HG02973 (cell line): ENCODE data around the gene SBNO2.

Source experiments
- ATAC-seq: cut with Tn5 transposase; IDR thresholded peaks from one replicate; pipeline ENCODE4 v1.9.1; 2021; ENCODE audit warnings: moderate library complexity; ENCODE audit not compliant: unreplicated experiment

Gene SBNO2

GRCh38 chr19:1154731-1155351 is 19.2 kb downstream of the SBNO2 start:
- ATAC-seq = no peak

DNA sequence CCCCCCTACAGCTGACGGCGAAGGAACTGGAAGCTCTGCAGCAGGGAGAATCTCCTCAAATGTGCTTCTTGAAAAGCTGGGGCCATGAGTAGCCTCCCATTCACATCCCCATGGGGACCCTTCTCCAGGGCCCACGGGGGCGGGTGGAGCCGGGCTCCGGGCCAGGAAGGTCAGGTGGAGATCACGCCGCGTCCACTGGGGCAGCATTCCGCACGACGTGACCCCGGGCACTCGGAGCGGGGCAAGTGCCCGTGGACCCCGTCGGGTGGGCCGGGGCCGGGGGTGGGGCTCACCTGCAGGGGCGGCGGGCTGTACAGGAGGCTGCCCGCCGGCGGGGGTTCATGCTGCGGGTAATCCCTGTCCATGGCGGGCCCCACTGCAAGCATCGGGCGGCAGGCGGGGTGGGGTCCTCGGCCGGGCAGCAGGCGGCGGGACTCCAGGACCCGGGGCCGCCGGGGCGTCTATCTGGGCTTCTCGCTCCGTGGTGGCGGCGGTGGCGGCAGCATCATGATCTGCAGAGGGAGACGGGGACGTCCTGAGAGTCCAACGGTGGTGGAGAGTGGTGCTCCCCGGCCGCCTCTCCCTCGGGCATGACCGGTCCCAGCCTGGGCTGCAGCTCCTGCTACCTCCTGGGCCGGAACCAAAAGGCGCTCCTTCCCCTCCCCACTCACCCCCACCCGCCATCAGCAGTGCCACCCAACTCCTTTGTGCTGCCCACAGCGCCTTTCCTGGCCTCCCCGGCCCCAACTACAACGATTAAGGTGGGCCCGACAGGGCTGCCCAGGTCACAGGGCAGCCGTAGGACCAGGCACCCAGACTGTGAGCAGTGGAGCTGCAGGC is 20.0 kb downstream of the SBNO2 start:
- no peak for ATAC-seq

- no peak for ATAC-seq
Measured at GRCh38 chr19:1151917-1152587, 22.0 kb downstream of the SBNO2 start.

GRCh38 chr19:1151037-1151724 is 22.9 kb downstream of the SBNO2 start:
- no peak for ATAC-seq

DNA sequence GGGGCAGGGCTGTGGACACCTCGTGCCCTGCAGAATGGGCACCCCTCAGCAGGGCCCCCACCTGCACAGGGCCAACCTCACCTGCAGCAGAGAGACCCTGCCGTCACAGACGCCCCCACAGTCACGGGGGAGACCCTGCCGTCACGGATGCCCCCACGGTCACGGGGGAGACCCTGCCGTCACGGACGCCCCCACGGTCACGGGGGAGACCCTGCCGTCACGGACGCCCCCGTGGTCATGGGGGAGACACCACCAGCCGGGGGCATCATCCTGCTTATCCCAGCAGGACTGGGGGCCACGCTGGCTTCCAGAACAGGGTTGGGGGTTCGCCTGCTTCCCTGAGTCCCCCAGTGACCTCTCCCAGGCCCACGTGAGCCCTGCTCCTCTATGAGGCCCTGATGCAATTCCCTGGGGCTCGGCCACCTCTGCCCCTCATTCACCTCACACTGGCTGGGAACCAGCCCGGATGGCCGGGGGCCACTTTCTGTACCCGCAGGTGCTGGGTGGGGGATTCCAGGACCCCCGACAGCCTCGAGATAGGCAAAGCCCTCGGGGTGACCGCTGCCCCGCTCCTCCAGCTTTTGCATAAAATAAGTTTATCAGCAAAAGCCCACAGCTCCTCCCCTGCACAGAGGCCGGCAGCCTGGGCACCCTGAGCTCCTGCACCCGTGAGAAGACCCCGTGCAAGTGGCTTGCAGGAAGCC is 23.6 kb downstream of the SBNO2 start:
- no peak for ATAC-seq

DNA sequence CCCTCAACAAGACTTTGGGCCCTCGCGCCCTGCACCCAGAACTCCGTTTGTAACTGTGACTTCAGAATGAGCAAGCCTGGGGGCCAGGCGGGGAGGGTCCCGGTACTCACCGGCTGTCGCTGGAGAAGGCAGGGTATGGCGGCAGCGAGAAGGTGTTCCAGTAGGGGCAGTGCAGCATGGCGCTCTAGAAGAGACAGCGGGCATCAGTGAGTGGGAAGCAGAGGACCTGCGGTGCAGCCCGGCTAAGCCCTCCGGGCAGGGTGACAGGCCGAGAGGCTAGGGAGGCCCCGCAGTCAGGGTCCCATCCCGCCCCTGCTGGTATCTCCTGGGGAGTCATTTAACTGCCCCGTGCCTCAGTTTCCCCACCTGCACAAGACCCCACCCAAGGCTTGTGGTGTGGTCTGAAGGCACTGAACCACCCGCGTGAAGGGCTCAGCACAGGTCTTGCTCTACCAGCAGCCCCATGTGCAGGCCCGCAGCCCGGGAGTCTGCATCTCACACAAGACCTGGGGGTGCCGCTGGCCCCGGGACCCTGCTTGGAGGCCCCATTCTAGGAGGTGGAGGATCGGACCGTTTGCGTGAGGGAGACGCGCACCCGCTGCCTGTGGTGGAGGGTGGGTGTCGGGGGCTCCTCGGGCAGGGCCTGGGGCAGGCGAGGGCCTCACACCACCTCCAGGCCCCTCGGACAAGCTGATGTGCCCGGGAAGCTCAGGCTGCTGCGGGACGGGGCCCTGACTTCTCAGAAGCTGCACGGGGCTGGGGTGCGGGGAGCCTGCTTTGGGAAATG is 24.6 kb downstream of the SBNO2 start:
- ATAC-seq = no peak

GRCh38 chr19:1147934-1148549 is 26.0 kb downstream of the SBNO2 start:
- no peak for ATAC-seq

GRCh38 chr19:1146858-1147780 is 26.9 kb downstream of the SBNO2 start:
- ATAC-seq = no peak

GRCh38 chr19:1146412-1146699 is 27.7 kb downstream of the SBNO2 start:
- no peak for ATAC-seq

DNA sequence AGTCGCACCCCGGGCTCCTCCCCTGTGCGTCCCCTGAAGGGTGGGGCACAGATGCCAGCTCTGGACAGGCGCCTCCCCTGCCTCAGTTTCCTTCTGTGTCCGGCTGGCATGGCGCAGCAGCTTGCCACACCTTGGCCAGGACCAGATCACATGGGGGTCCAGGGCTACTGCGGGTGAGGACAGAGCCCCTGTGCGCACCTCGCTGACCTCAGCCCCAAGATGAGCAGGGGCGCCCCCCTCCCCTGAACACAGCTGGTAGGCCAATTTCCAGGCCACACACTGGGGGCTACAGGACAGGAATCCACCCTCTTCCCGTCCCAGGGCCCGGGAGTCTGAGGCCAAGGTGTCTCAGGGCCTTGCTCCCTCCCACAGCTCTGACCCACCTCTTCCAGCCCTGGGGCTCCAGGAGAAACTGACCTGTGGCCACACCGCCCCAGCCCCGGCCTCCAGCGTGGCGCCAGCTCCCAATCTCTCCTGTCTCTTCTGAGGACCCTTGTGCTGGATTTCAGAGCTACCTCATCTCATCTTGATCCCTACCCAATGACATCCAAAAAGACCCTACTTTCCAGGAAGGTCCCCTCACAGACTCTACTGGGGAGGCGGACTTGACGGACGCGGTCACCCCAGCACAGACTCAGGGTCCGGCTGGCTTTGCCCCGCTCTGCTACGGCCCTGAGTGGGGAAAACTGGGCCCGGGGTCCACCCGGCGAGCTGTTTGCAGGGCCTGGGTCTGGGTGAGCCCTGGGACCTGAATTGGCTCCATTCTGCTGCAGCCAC is 28.2 kb downstream of the SBNO2 start:
- ATAC-seq = no peak

DNA sequence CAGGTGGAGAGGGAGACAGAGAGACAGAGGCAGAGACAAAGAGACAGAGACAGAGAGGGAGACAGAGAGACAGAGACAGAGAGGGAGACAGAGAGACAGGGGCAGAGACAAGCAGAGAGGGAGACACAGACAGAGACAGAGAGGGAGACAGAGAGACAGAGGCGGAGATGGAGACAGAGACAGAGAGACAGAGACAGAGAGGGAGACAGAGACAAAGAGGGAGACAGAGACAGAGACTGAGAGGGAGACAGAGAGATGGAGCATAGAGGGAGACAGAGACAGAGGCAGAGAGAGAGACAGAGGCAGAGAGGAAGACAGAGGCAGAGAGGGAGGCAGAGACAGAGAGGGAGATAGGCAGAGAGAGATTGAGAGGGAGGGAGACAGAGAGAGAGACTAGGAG is 29.3 kb downstream of the SBNO2 start:
- ATAC-seq = no peak

GRCh38 chr19:1143828-1144399 is 30.2 kb downstream of the SBNO2 start:
- no peak for ATAC-seq

GRCh38 chr19:1141944-1142343 is 32.1 kb downstream of the SBNO2 start:
- ATAC-seq = no peak

DNA sequence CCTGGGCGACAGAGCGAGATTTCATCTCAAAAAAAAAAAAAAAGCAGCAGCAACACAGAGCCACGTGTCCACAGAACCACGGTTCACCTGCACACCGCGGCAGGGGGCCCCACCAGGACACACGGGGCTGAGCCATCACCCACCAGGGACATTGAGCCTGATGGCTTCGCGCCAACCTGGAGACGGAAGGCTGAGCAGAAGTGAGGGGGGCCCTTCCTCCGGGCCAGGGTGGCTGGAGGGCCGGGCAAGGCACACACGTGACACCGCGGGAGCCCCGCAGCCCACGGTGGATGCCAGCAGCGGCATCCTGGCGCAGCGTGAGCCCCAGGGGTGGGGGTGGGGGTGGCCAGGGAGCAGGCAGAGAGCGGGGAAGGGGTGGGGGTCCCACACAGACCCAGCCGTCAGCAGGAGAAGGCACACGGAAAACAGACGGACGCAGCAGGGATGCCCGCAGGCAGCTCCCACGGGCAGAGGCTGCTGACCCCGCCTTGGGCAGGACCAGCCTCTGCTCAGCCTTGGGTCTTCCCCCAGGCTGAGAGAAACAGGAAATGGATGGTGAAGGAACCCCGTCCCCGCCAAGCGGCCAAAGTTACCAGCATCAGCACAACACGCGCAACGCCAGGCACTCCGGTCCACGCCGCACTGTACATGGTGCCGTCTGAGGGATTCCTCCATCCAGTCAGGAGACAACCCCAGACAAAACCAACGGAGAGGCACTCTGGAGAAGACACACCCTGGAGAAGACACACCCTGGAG is 33.6 kb downstream of the SBNO2 start:
- ATAC-seq = no peak

GRCh38 chr19:1139126-1139525 is 34.9 kb downstream of the SBNO2 start:
- ATAC-seq = no peak

DNA sequence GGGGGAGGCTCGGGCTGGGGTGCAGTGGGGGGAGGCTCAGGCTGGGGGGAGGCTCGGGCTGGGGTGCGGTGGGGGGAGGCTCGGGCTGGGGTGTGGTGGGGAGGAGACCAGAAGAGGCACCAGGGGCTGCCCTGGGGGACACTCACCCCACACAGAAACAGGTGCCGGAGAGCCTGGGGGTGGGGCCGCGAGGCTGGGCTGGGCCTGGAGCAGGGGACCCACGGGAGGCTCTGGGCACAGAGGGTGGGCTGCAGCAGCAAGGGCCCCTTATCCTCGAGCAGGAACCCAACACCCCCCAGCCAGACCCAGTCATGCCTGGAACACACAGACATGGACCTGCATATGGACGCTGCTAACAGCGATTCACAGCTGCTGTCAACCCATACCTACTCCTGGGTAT is 35.9 kb downstream of the SBNO2 start:
- no peak for ATAC-seq
